SK-N-MC (cell line): ENCODE measurements around the gene TMEM164.

Experiments used
- EZH2 ChIP-seq: fragments of 200-600 bp; sonication (generic); IDR thresholded peaks from one replicate; pipeline ENCODE4 v1.6.1; 2017; ENCODE audit warnings: antibody characterized with exemption
- POLR2AphosphoS5 ChIP-seq: IDR thresholded peaks from 2 replicates; pipeline ENCODE4 v1.6.1; 2012; ENCODE audit warnings: mild to moderate bottlenecking, low read depth, low read length, borderline replicate concordance

- no peak for TF ChIP-seq POLR2AphosphoS5
- TF ChIP-seq EZH2 = no peak
These were observed 215.7 kb downstream of the TMEM164 start for GRCh38 chrX:110218591-110218990.
